ENCODE measurements around the gene COPB2.
A peak's percentile ranks its signal among the peaks of the same experiment; 100 is the strongest.

Gene COPB2

GRCh38 chr3:139389552-139390368 is at the start of gene COPB2:
TSS of gene COPB2 (minus strand) at chr3:139389647. CDS start at chr3:139389550, 97 bp downstream.
- H4K20me1 ChIP-seq (ENCODE audit: low read depth, low read length): peaks cover under 1% of the 10 kb centered on the region; the same call in 1 of the 2 replicates
- peak within 1 kb of the TSS; percentile 94 for H3K9ac ChIP-seq (ENCODE audit: low read length)
- no peaks in the 10 kb centered on the region for H3K9me3 ChIP-seq (ENCODE audit: insufficient read depth, low read length)
- no peaks in the 10 kb centered on the region for H3F3A ChIP-seq (ENCODE audit: insufficient read depth)
- peaks cover 45% of the 10 kb centered on the region for H3K79me2 ChIP-seq (ENCODE audit: insufficient read depth, low read length)
- peak within 1 kb of the TSS; percentile 27; the same call in 1 of the 2 replicates for H3K27ac ChIP-seq (ENCODE audit: low read depth, low read length)
- peak within 1 kb of the TSS; percentile 83 for H2AFZ ChIP-seq (ENCODE audit: low read depth, low read length, severe bottlenecking)
- peak within 1 kb of the TSS; percentile 89 for H3K4me2 ChIP-seq (ENCODE audit: low read depth, low read length, poor library complexity, severe bottlenecking)
- TF ChIP-seq CTCF (IDR thresholded peaks at IDR 0.05; ENCODE audit: insufficient read depth, low read length, poor library complexity, severe bottlenecking) (no peak), EZH2phosphoT487 (conservative IDR thresholded peaks at IDR 0.05; ENCODE audit: low read length) (no peak)
- no peaks in the 10 kb centered on the region for H3K27me3 ChIP-seq (ENCODE audit: low read length)
- H3K9me2 ChIP-seq (replicated peaks; ENCODE audit: insufficient read depth, low read length): no peaks in the 10 kb centered on the region
- H3K4me3 ChIP-seq (ENCODE audit: insufficient read depth, low read length, poor library complexity, severe bottlenecking): peak within 1 kb of the TSS; percentile 89
- H3K36me3 ChIP-seq (ENCODE audit: low read length): no peaks in the 10 kb centered on the region

GRCh38 chr3:139434764-139435307 is 45.4 kb upstream of the COPB2 start:
- no peak overlapping the region for H3K4me2 ChIP-seq (ENCODE audit: low read depth, low read length, poor library complexity, severe bottlenecking)
- no peak overlapping the region for H3K9ac ChIP-seq (ENCODE audit: low read length)
- no peaks in the 10 kb centered on the region for H3F3A ChIP-seq (ENCODE audit: insufficient read depth)
- H3K4me3 ChIP-seq (ENCODE audit: insufficient read depth, low read length, poor library complexity, severe bottlenecking): no peak overlapping the region
- H3K9me3 ChIP-seq (ENCODE audit: insufficient read depth, low read length): no peaks in the 10 kb centered on the region
- no peak overlapping the region for H2AFZ ChIP-seq (ENCODE audit: low read depth, low read length, severe bottlenecking)
- H4K20me1 ChIP-seq (ENCODE audit: low read depth, low read length): no peaks in the 10 kb centered on the region
- H3K27me3 ChIP-seq (ENCODE audit: low read length): no peaks in the 10 kb centered on the region
- no peaks in the 10 kb centered on the region for H3K36me3 ChIP-seq (ENCODE audit: low read length)
- H3K79me2 ChIP-seq (ENCODE audit: insufficient read depth, low read length): no peaks in the 10 kb centered on the region
- TF ChIP-seq CTCF (IDR thresholded peaks at IDR 0.05; ENCODE audit: insufficient read depth, low read length, poor library complexity, severe bottlenecking): no peak
- H3K27ac ChIP-seq (ENCODE audit: low read depth, low read length): no peak overlapping the region
- H3K9me2 ChIP-seq (replicated peaks; ENCODE audit: insufficient read depth, low read length): no peaks in the 10 kb centered on the region

- H3K79me2 ChIP-seq (ENCODE audit: insufficient read depth, low read length): no peaks in the 10 kb centered on the region
- no peaks in the 10 kb centered on the region for H3K36me3 ChIP-seq (ENCODE audit: low read length)
- H3K27ac ChIP-seq (ENCODE audit: low read depth, low read length): no peak overlapping the region
- H3K4me3 ChIP-seq (ENCODE audit: insufficient read depth, low read length, poor library complexity, severe bottlenecking): no peak overlapping the region
- no peak overlapping the region for H2AFZ ChIP-seq (ENCODE audit: low read depth, low read length, severe bottlenecking)
- no peak overlapping the region for H3K4me2 ChIP-seq (ENCODE audit: low read depth, low read length, poor library complexity, severe bottlenecking)
- no peaks in the 10 kb centered on the region for H3F3A ChIP-seq (ENCODE audit: insufficient read depth)
- no peak for TF ChIP-seq EZH2phosphoT487 (conservative IDR thresholded peaks at IDR 0.05; ENCODE audit: low read length)
- no peak for TF ChIP-seq CTCF (IDR thresholded peaks at IDR 0.05; ENCODE audit: insufficient read depth, low read length, poor library complexity, severe bottlenecking)
- H4K20me1 ChIP-seq (ENCODE audit: low read depth, low read length): no peaks in the 10 kb centered on the region
- no peaks in the 10 kb centered on the region for H3K9me2 ChIP-seq (replicated peaks; ENCODE audit: insufficient read depth, low read length)
- no peaks in the 10 kb centered on the region for H3K9me3 ChIP-seq (ENCODE audit: insufficient read depth, low read length)
- no peaks in the 10 kb centered on the region for H3K27me3 ChIP-seq (ENCODE audit: low read length)
- H3K9ac ChIP-seq (ENCODE audit: low read length): no peak overlapping the region
Observed at GRCh38 chr3:139434228-139434627, 44.8 kb upstream of the COPB2 start.
